CD8-positive, alpha-beta memory T cell (primary cell): ENCODE results near the gene CFD. TPM values are rescaled to one million over a fixed set of nuclear protein-coding genes. Genes with fewer than 3 reads are reported as not detected.
A peak's percentile ranks its signal among the peaks of the same experiment; 100 is the strongest.

Experiments used
- CTCF ChIA-PET: fragments of 350-600 bp; sonication (Branson Sonifier 250); formaldehyde crosslinking; loops from one replicate; lab custom pipeline; 2021; ENCODE audit warnings: antibody characterized with exemption; lab: Charles Lee
- POLR2A ChIA-PET: fragments of 350-600 bp; sonication (Branson Sonifier 250); formaldehyde crosslinking; loops from one replicate; lab custom pipeline; 2021; ENCODE audit warnings: antibody characterized with exemption; lab: Charles Lee
- DNase-seq, 5 donors: peaks; one replicate each; pipeline versions ENCODE4 v3.0.0 to v3.0.0-alpha.2; 2020 to 2022; ENCODE audit warnings: mixed read lengths in 1 of 5
- H3K27ac ChIP-seq: one replicate; pipeline ENCODE4 v1.7.0; 2013; ENCODE audit warnings: low read depth, mild to moderate bottlenecking, low read length, moderate library complexity
- H3K27me3 ChIP-seq: 2 replicates; pipeline ENCODE4 v1.7.0; 2013; ENCODE audit warnings: low read length, mild to moderate bottlenecking; ENCODE audit not compliant: insufficient read depth, poor library complexity, severe bottlenecking
- H3K36me3 ChIP-seq: 2 replicates; pipeline ENCODE4 v1.7.0; 2013; ENCODE audit warnings: mild to moderate bottlenecking, low read length, moderate library complexity; ENCODE audit not compliant: insufficient read depth
- H3K4me1 ChIP-seq: 2 replicates; pipeline ENCODE4 v1.7.0; 2013; ENCODE audit warnings: mild to moderate bottlenecking, low read length, moderate library complexity; ENCODE audit not compliant: insufficient read depth
- H3K4me3 ChIP-seq: 2 replicates; pipeline ENCODE4 v1.7.0; 2013; ENCODE audit warnings: mild to moderate bottlenecking, low read length
- H3K9me3 ChIP-seq: 2 replicates; pipeline ENCODE4 v1.7.0; 2013; ENCODE audit warnings: mild to moderate bottlenecking, low read length
- H3K27ac Mint-ChIP-seq, 8 donors: one replicate each; pipeline ENCODE4 v1.8.0; 2020 to 2021; ENCODE audit warnings: mixed read lengths in 8 of 8, mild to moderate bottlenecking in 6 of 8, inconsistent platforms in 3 of 8, moderate library complexity in 3 of 8
- H3K27me3 Mint-ChIP-seq, 2 donors: one replicate each; pipeline ENCODE4 v1.8.0; 2020 to 2021; ENCODE audit warnings: mixed read lengths in 2 of 2, mild to moderate bottlenecking in 1 of 2, moderate library complexity in 1 of 2
- H3K36me3 Mint-ChIP-seq, 3 donors: one replicate each; pipeline ENCODE4 v1.8.0; 2020 to 2021; ENCODE audit warnings: mixed read lengths in 3 of 3, inconsistent platforms in 1 of 3, mild to moderate bottlenecking in 1 of 3
- H3K4me1 Mint-ChIP-seq, 3 donors: one replicate each; pipeline ENCODE4 v1.8.0; 2020 to 2021; ENCODE audit warnings: mixed read lengths in 3 of 3, inconsistent platforms in 1 of 3, mild to moderate bottlenecking in 1 of 3
- H3K4me3 Mint-ChIP-seq, 7 donors: one replicate each; pipeline ENCODE4 v1.8.0; 2020 to 2021; ENCODE audit warnings: mixed read lengths in 7 of 7, mild to moderate bottlenecking in 6 of 7, moderate library complexity in 4 of 7, inconsistent platforms in 2 of 7
- H3K9me3 Mint-ChIP-seq, 5 donors: one replicate each; pipeline ENCODE4 v1.8.0; 2020 to 2022; ENCODE audit warnings: mixed read lengths in 5 of 5, mild to moderate bottlenecking in 3 of 5, moderate library complexity in 2 of 5, inconsistent platforms in 1 of 5
- polyA plus RNA-seq: library from polyadenylated mRNA; unstranded; fragments of 300-500 nt; fragmentation: Illumina TruSeq; gene quantifications from one replicate; pipeline ENCODE4 v1.2.3, GENCODE V29; 2021
- total RNA-seq, 2 experiments: library from RNA; stranded (reverse); gene quantifications; one replicate each; pipeline ENCODE4 v1.2.3, GENCODE V29; 2021

Gene CFD
- 1 to 10 TPM in 1 of 2 experiments, under 1 TPM in 1; 0.89 to 1.5 TPM for total RNA-seq
- polyA plus RNA-seq: 6.9 TPM

- CTCF ChIA-PET: interaction anchor here (1.2 to 3.8 kb wide), 4 partner anchors 48 to 125 kb away, joined by 3 to 22 read pairs (median 8); partner anchors contain the start of gene WDR18
- H3K27ac ChIP-seq: peak within 1 kb of the TSS; percentile 64
- peaks cover 13% of the 10 kb centered on the region for H3K27me3 ChIP-seq
- H3K36me3 ChIP-seq: no peaks in the 10 kb centered on the region
- peaks cover 6 to 10% of the 10 kb centered on the region in 2 donors for H3K27me3 Mint-ChIP-seq
- no peak for DNase-seq
- no peaks in the 10 kb centered on the region for H3K9me3 Mint-ChIP-seq
- peak within 1 kb of the TSS in 2 of 7 donors; percentile 28 to 47 for H3K4me3 Mint-ChIP-seq
- H3K27ac Mint-ChIP-seq: no peak within 1 kb of the TSS
- no peak within 1 kb of the TSS for H3K4me3 ChIP-seq
- POLR2A ChIA-PET: interaction anchor here (0.9 kb wide), 1 partner anchor 52 kb away, joined by 3 read pairs; no protein-coding TSS in a partner anchor
- peaks cover 23% of the 10 kb centered on the region for H3K4me1 ChIP-seq
- peaks cover 11 to 18% (median 15%) of the 10 kb centered on the region in 3 donors for H3K4me1 Mint-ChIP-seq
- no peaks in the 10 kb centered on the region for H3K36me3 Mint-ChIP-seq
- H3K9me3 ChIP-seq: no peaks in the 10 kb centered on the region
These were observed at the start of gene CFD for GRCh38 chr19:858868-859843. Gene CFD, plus strand, starts transcription at chr19:859664. Its CDS starts 26 bp downstream, at chr19:859690.

GRCh38 chr19:810077-810855 is 49.2 kb upstream of the CFD start:
- POLR2A ChIA-PET: no interaction called here
- Histone ChIP-seq H3K27ac (no peak overlapping the region), H3K4me3 (no peak overlapping the region), H3K9me3 (no peaks in the 10 kb centered on the region), H3K27me3 (no peaks in the 10 kb centered on the region), H3K36me3 (peaks cover 39% of the 10 kb centered on the region), H3K4me1 (no peaks in the 10 kb centered on the region)
- H3K4me1 Mint-ChIP-seq: peaks cover 7 to 9% (median 8%) of the 10 kb centered on the region in 3 donors
- peaks cover 7 to 65% (median 7%) of the 10 kb centered on the region in 3 donors for H3K36me3 Mint-ChIP-seq
- H3K27me3 Mint-ChIP-seq: peaks cover 0 to 8% of the 10 kb centered on the region in 2 donors
- H3K27ac Mint-ChIP-seq: peak overlapping the region in 1 of 8 donors; percentile 36
- no peaks in the 10 kb centered on the region for H3K9me3 Mint-ChIP-seq
- DNase-seq: no peak
- CTCF ChIA-PET: interaction anchor here (0.6 to 1.0 kb wide), 2 partner anchors 13 to 46 kb away, joined by 3 to 4 read pairs; partner anchors contain the start of gene PTBP1
- no peak overlapping the region for H3K4me3 Mint-ChIP-seq

GRCh38 chr19:810883-811489 is 48.5 kb upstream of the CFD start:
- Histone ChIP-seq H3K4me1 (no peaks in the 10 kb centered on the region), H3K4me3 (no peak overlapping the region), H3K9me3 (no peaks in the 10 kb centered on the region), H3K36me3 (peaks cover 34% of the 10 kb centered on the region), H3K27me3 (no peaks in the 10 kb centered on the region), H3K27ac (no peak overlapping the region)
- Mint-ChIP-seq H3K9me3 (no peaks in the 10 kb centered on the region), H3K4me1 (peaks cover 7 to 9% (median 8%) of the 10 kb centered on the region in 3 donors), H3K36me3 (peaks cover 7 to 63% (median 7%) of the 10 kb centered on the region in 3 donors), H3K27me3 (peaks cover 0 to 8% of the 10 kb centered on the region in 2 donors), H3K4me3 (no peak overlapping the region), H3K27ac (no peak overlapping the region)
- ChIA-PET CTCF (no interaction called here), POLR2A (no interaction called here)
- DNase-seq: no peak

GRCh38 chr19:811506-812048 is 47.9 kb upstream of the CFD start:
- H3K36me3 ChIP-seq: peaks cover 31% of the 10 kb centered on the region
- Mint-ChIP-seq H3K36me3 (peaks cover 7 to 64% (median 10%) of the 10 kb centered on the region in 3 donors), H3K4me3 (peak overlapping the region in 1 of 7 donors; percentile 32), H3K9me3 (no peaks in the 10 kb centered on the region), H3K27me3 (peaks cover 0 to 8% of the 10 kb centered on the region in 2 donors), H3K27ac (no peak overlapping the region), H3K4me1 (peaks cover 7 to 9% (median 8%) of the 10 kb centered on the region in 3 donors)
- H3K4me1 ChIP-seq: no peaks in the 10 kb centered on the region
- H3K27ac ChIP-seq: no peak overlapping the region
- no peak overlapping the region for H3K4me3 ChIP-seq
- ChIA-PET POLR2A (no interaction called here), CTCF (no interaction called here)
- no peaks in the 10 kb centered on the region for H3K27me3 ChIP-seq
- H3K9me3 ChIP-seq: no peaks in the 10 kb centered on the region
- no peak for DNase-seq

- ChIA-PET POLR2A (no interaction called here), CTCF (no interaction called here)
- peaks cover 7 to 57% (median 11%) of the 10 kb centered on the region in 3 donors for H3K36me3 Mint-ChIP-seq
- Histone ChIP-seq H3K27me3 (no peaks in the 10 kb centered on the region), H3K36me3 (peaks cover 25% of the 10 kb centered on the region), H3K9me3 (no peaks in the 10 kb centered on the region), H3K4me1 (no peaks in the 10 kb centered on the region), H3K4me3 (no peak overlapping the region), H3K27ac (no peak overlapping the region)
- H3K4me1 Mint-ChIP-seq: peaks cover 7 to 8% (median 7%) of the 10 kb centered on the region in 3 donors
- peaks cover 0 to 8% of the 10 kb centered on the region in 2 donors for H3K27me3 Mint-ChIP-seq
- DNase-seq: no peak
- no peaks in the 10 kb centered on the region for H3K9me3 Mint-ChIP-seq
- no peak overlapping the region for H3K27ac Mint-ChIP-seq
- peak overlapping the region in 1 of 7 donors; percentile 32 for H3K4me3 Mint-ChIP-seq
These were observed 47.3 kb upstream of the CFD start for GRCh38 chr19:812049-812746.

- peaks cover 3 to 52% (median 5%) of the 10 kb centered on the region in 3 donors for H3K36me3 Mint-ChIP-seq
These were observed 46.7 kb upstream of the CFD start for GRCh38 chr19:812747-813218.

More at GRCh38 chr19:812747-813218, 46.7 kb upstream of the CFD start:
- no peak overlapping the region for H3K4me3 Mint-ChIP-seq
- H3K9me3 ChIP-seq: no peaks in the 10 kb centered on the region
- ChIA-PET POLR2A (interaction anchor here (0.7 kb wide), 1 partner anchor 632 kb away, joined by 4 read pairs; no protein-coding TSS in a partner anchor), CTCF (no interaction called here)
- no peaks in the 10 kb centered on the region for H3K9me3 Mint-ChIP-seq
- no peak overlapping the region for H3K27ac ChIP-seq
- DNase-seq: no peak
- H3K4me3 ChIP-seq: no peak overlapping the region
- peaks cover 19% of the 10 kb centered on the region for H3K36me3 ChIP-seq
- H3K4me1 ChIP-seq: no peaks in the 10 kb centered on the region
- peaks cover 1 to 2% (median 1%) of the 10 kb centered on the region in 3 donors for H3K4me1 Mint-ChIP-seq
- no peak overlapping the region for H3K27ac Mint-ChIP-seq
- peaks cover 0 to 2% of the 10 kb centered on the region in 2 donors for H3K27me3 Mint-ChIP-seq
- H3K27me3 ChIP-seq: no peaks in the 10 kb centered on the region
